DND-41 (cell line): Measurements from ENCODE around the gene PRICKLE2.

Experiments
- EZH2 ChIP-seq: IDR thresholded peaks from 3 replicates; pipeline ENCODE4 v1.6.1; 2012; ENCODE audit warnings: borderline replicate concordance, low read depth, mild to moderate bottlenecking, moderate library complexity, low read length, inconsistent platforms; ENCODE audit not compliant: severe bottlenecking
- TF ChIP-seq, protein P1 (sequence below): IDR thresholded peaks from 2 replicates; pipeline ENCODE4 v1.5.1; 2012; ENCODE audit warnings: borderline replicate concordance, low read length, moderate library complexity, mild to moderate bottlenecking; ENCODE audit not compliant: poor library complexity, severe bottlenecking; ENCODE audit errors: extremely low read depth

DNA sequence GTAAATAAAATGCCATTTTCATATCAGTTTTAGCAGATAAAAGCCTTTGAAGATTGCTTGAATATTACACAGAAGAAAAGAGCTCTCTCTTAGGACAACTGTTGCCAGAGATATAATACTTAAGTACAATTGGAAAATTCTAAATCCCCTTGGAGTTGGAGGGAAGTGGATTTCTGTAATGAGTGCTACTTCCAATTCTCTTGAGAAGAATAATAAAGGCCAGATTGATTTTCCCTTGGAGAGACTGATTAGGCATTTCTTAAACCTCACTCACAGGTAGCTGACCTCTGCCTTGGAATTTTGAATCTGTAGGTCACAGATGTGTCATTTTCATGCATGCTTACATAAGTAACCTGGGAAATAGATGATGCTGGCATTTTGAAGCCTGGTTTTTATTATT is 172.1 kb downstream of the PRICKLE2 start:
- TF ChIP-seq, protein P1, sequence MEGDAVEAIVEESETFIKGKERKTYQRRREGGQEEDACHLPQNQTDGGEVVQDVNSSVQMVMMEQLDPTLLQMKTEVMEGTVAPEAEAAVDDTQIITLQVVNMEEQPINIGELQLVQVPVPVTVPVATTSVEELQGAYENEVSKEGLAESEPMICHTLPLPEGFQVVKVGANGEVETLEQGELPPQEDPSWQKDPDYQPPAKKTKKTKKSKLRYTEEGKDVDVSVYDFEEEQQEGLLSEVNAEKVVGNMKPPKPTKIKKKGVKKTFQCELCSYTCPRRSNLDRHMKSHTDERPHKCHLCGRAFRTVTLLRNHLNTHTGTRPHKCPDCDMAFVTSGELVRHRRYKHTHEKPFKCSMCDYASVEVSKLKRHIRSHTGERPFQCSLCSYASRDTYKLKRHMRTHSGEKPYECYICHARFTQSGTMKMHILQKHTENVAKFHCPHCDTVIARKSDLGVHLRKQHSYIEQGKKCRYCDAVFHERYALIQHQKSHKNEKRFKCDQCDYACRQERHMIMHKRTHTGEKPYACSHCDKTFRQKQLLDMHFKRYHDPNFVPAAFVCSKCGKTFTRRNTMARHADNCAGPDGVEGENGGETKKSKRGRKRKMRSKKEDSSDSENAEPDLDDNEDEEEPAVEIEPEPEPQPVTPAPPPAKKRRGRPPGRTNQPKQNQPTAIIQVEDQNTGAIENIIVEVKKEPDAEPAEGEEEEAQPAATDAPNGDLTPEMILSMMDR, result no peak
- no peak for TF ChIP-seq EZH2
